H1 (cell line): ENCODE data around the gene ULBP3. TPM values are rescaled to one million over a fixed set of nuclear protein-coding genes. Genes with fewer than 3 reads are reported as not detected.

Experiments
- CBX5 ChIP-seq: fragments of 300-800, 300-1000 bp; sonication (generic); IDR thresholded peaks from 2 replicates; pipeline ENCODE4 v1.7.1; 2016; ENCODE audit warnings: antibody characterized with exemption, low read length, low read depth
- JUND ChIP-seq: IDR thresholded peaks from 2 replicates; pipeline ENCODE4 v1.6.1; 2011; ENCODE audit warnings: mild to moderate bottlenecking, improper control_type of control experiment, low read length
- NANOG ChIP-seq: IDR thresholded peaks from 2 replicates; pipeline ENCODE4 v1.6.1; 2011; ENCODE audit warnings: low read length, low read depth, mild to moderate bottlenecking, inconsistent platforms; ENCODE audit not compliant: insufficient read depth, poor library complexity, severe bottlenecking
- POLR2AphosphoS5 ChIP-seq: IDR thresholded peaks from 2 replicates; pipeline ENCODE4 v1.6.1; 2011; ENCODE audit warnings: low read depth, low read length
- RFX5 ChIP-seq: IDR thresholded peaks from 2 replicates; pipeline ENCODE4 v1.6.1; 2011; ENCODE audit warnings: low read depth, low read length, improper control_type of control experiment, borderline replicate concordance
- TAF1 ChIP-seq: IDR thresholded peaks from 2 replicates; pipeline ENCODE4 v1.6.1; 2011; ENCODE audit warnings: mild to moderate bottlenecking, low read depth, low read length
- polyA plus RNA-seq, 7 experiments: library from polyadenylated mRNA; depleted of rRNA in 3 of 7; stranded (reverse) in 5 of 7; unstranded in 2 of 7; fragments of >200 nt in 5 of 7; fragments of 200-250 nt in 2 of 7; gene quantifications; 1 replicate in 5 of 7; 2 replicates in 1 of 7; 4 replicates in 1 of 7; pipeline versions ENCODE4 v1.2.1 to v1.2.3, GENCODE V29; 2011 to 2013; ENCODE audit warnings: missing spikeins in 2 of 7, mixed read lengths in 2 of 7
- total RNA-seq: library from RNA; stranded (reverse); fragmentation: NEBNext Ultra II Directional; extraction: Animal tissue kit (Norgen Biotek cat#: 25700); gene quantifications from 2 replicates; pipeline ENCODE4 v1.2.1, GENCODE V29; 2021
- TF ChIP-seq, protein P1 (sequence below): fragments of 300-600 bp; sonication (generic); IDR thresholded peaks from 2 replicates; pipeline ENCODE4 v1.7.1; 2012; ENCODE audit warnings: low read length, moderate library complexity, mild to moderate bottlenecking, inconsistent platforms; ENCODE audit not compliant: insufficient replicate concordance
- TF ChIP-seq, protein P2 (sequence below): IDR thresholded peaks from 2 replicates; pipeline ENCODE4 v1.6.1; 2012; ENCODE audit warnings: inconsistent platforms

Gene ULBP3
- total and polyA plus RNA-seq, 2 of the 8 experiments (the other 6 are each of a cell fraction or from before 2014, with no cell fraction given) = 1.9 to 4.2 TPM

DNA sequence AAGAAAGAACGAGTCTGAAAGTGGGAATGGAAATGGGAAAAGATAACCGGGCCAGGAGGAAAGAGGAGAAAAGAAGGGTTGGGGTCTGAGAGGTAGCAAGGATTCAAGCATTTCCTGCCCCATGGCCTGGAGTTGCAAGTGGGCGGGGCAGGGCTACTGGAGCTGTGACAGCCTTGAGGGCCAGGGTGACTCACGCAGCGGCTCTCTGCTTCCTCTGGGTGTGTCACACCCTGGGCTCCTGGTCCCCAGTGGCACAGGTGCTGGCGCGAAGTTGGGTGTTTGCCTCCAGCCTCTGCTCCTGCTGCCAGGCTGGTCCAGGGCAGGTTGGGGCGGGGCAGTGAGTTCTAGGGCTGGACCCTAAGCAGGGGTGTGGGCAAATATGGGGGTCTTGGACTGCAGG is 3.3 kb upstream of the ULBP3 start (continued):
- TF ChIP-seq, protein P1, sequence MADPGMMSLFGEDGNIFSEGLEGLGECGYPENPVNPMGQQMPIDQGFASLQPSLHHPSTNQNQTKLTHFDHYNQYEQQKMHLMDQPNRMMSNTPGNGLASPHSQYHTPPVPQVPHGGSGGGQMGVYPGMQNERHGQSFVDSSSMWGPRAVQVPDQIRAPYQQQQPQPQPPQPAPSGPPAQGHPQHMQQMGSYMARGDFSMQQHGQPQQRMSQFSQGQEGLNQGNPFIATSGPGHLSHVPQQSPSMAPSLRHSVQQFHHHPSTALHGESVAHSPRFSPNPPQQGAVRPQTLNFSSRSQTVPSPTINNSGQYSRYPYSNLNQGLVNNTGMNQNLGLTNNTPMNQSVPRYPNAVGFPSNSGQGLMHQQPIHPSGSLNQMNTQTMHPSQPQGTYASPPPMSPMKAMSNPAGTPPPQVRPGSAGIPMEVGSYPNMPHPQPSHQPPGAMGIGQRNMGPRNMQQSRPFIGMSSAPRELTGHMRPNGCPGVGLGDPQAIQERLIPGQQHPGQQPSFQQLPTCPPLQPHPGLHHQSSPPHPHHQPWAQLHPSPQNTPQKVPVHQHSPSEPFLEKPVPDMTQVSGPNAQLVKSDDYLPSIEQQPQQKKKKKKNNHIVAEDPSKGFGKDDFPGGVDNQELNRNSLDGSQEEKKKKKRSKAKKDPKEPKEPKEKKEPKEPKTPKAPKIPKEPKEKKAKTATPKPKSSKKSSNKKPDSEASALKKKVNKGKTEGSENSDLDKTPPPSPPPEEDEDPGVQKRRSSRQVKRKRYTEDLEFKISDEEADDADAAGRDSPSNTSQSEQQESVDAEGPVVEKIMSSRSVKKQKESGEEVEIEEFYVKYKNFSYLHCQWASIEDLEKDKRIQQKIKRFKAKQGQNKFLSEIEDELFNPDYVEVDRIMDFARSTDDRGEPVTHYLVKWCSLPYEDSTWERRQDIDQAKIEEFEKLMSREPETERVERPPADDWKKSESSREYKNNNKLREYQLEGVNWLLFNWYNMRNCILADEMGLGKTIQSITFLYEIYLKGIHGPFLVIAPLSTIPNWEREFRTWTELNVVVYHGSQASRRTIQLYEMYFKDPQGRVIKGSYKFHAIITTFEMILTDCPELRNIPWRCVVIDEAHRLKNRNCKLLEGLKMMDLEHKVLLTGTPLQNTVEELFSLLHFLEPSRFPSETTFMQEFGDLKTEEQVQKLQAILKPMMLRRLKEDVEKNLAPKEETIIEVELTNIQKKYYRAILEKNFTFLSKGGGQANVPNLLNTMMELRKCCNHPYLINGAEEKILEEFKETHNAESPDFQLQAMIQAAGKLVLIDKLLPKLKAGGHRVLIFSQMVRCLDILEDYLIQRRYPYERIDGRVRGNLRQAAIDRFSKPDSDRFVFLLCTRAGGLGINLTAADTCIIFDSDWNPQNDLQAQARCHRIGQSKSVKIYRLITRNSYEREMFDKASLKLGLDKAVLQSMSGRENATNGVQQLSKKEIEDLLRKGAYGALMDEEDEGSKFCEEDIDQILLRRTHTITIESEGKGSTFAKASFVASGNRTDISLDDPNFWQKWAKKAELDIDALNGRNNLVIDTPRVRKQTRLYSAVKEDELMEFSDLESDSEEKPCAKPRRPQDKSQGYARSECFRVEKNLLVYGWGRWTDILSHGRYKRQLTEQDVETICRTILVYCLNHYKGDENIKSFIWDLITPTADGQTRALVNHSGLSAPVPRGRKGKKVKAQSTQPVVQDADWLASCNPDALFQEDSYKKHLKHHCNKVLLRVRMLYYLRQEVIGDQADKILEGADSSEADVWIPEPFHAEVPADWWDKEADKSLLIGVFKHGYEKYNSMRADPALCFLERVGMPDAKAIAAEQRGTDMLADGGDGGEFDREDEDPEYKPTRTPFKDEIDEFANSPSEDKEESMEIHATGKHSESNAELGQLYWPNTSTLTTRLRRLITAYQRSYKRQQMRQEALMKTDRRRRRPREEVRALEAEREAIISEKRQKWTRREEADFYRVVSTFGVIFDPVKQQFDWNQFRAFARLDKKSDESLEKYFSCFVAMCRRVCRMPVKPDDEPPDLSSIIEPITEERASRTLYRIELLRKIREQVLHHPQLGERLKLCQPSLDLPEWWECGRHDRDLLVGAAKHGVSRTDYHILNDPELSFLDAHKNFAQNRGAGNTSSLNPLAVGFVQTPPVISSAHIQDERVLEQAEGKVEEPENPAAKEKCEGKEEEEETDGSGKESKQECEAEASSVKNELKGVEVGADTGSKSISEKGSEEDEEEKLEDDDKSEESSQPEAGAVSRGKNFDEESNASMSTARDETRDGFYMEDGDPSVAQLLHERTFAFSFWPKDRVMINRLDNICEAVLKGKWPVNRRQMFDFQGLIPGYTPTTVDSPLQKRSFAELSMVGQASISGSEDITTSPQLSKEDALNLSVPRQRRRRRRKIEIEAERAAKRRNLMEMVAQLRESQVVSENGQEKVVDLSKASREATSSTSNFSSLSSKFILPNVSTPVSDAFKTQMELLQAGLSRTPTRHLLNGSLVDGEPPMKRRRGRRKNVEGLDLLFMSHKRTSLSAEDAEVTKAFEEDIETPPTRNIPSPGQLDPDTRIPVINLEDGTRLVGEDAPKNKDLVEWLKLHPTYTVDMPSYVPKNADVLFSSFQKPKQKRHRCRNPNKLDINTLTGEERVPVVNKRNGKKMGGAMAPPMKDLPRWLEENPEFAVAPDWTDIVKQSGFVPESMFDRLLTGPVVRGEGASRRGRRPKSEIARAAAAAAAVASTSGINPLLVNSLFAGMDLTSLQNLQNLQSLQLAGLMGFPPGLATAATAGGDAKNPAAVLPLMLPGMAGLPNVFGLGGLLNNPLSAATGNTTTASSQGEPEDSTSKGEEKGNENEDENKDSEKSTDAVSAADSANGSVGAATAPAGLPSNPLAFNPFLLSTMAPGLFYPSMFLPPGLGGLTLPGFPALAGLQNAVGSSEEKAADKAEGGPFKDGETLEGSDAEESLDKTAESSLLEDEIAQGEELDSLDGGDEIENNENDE = no peak
- TF ChIP-seq POLR2AphosphoS5 (no peak), CBX5 (no peak), RFX5 (no peak), NANOG (no peak), JUND (no peak), TAF1 (no peak)
- TF ChIP-seq, protein P2, sequence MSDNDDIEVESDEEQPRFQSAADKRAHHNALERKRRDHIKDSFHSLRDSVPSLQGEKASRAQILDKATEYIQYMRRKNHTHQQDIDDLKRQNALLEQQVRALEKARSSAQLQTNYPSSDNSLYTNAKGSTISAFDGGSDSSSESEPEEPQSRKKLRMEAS = no peak
